Measurements from ENCODE around the gene NOL8.

NOL8 gene

DNA sequence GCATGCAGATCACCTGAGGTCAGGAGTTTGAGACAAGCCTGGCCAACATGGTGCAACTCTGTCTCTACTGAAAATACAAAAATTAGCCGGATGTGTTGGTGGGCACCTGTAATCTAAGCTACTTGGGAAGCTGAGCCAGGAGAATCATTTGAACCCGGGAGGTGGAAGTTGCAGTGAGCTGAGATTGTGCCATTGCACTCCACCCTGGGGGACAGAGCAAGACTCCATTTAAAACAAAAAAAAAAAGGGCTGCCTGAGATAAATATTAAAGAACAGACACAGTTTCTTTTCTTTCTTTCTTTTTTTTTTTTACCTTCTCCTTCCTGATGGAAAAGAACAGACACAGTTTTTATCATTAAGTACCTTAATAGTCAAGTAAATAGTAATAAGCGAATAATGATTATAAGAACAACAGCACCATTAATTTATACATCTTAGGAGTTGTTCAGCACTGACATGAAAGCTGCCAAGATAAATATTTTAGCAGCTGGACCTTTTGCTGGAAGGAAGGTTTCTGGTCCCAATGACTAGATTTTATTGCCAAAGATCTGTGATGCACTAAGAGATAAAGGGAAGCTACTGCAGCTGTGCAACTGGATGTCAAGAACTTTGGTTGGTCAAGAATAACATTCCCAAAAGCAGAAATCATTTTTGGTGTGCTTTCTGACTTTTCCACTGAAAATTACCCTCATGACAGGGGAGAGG is 7.6 kb upstream of the NOL8 start:
- peak; percentile 75 for DNase-seq (ENCODE audit: low read depth)
- H3K4me3 ChIP-seq (ENCODE audit: low read depth, low read length) = no peak overlapping the region
- TF ChIP-seq, protein P1, sequence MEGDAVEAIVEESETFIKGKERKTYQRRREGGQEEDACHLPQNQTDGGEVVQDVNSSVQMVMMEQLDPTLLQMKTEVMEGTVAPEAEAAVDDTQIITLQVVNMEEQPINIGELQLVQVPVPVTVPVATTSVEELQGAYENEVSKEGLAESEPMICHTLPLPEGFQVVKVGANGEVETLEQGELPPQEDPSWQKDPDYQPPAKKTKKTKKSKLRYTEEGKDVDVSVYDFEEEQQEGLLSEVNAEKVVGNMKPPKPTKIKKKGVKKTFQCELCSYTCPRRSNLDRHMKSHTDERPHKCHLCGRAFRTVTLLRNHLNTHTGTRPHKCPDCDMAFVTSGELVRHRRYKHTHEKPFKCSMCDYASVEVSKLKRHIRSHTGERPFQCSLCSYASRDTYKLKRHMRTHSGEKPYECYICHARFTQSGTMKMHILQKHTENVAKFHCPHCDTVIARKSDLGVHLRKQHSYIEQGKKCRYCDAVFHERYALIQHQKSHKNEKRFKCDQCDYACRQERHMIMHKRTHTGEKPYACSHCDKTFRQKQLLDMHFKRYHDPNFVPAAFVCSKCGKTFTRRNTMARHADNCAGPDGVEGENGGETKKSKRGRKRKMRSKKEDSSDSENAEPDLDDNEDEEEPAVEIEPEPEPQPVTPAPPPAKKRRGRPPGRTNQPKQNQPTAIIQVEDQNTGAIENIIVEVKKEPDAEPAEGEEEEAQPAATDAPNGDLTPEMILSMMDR (conservative IDR thresholded peaks at IDR 0.05; ENCODE audit: low read depth, low read length) = no peak

DNA sequence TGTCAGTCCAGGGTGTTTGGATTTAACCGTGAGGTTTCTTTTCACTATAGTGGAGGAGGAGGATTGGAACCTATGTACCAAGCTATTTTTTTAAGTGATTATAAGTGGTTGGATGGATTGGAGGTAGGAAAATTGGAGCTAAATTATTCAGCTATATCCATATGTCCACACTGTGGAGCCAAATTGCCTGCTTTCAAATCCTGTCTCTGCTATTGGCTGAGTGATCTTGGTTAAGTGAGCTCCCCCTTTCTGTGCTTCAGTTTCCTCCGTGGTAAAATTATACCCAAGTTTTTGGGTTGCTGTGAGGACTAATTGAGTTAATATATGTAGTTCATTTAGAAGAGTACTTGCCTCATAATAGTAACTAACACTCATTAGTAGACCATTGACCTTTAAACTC is 3.1 kb upstream of the NOL8 start:
- TF ChIP-seq, protein P1 (conservative IDR thresholded peaks at IDR 0.05; ENCODE audit: low read depth, low read length) = peak; percentile 65
- DNase-seq (ENCODE audit: low read depth) = peak; percentile 89
- no peak overlapping the region for H3K4me3 ChIP-seq (ENCODE audit: low read depth, low read length)

DNA sequence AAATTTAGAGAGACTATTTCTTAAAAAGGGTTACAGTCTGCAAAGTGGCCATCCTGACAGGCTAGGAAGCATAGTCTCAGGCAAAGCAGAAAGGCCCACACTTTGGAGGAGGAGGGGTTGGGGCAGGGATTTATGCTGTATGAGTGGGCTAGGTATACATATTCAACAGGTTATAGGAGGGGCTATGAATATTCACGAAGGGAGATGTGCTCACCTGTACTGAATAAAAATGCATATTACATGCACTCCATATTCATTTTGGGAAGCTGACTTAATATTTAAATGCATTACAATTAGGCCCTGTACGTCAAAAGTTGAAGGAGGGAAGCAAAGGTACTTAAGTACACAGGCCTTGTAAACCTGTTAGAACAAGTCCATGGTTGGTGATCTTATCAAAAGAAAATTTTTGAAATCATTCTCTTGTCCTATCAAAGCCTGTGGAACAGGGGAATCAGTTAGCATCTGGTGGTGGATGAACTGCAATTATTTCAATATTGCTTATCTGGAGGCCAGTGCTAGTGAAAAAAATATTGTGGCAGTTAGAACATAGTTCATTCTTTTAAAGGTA is 2.2 kb upstream of the NOL8 start:
- TF ChIP-seq, protein P1 (conservative IDR thresholded peaks at IDR 0.05; ENCODE audit: low read depth, low read length) = no peak
- no peak for DNase-seq (ENCODE audit: low read depth)
- H3K4me3 ChIP-seq (ENCODE audit: low read depth, low read length) = no peak overlapping the region

DNA sequence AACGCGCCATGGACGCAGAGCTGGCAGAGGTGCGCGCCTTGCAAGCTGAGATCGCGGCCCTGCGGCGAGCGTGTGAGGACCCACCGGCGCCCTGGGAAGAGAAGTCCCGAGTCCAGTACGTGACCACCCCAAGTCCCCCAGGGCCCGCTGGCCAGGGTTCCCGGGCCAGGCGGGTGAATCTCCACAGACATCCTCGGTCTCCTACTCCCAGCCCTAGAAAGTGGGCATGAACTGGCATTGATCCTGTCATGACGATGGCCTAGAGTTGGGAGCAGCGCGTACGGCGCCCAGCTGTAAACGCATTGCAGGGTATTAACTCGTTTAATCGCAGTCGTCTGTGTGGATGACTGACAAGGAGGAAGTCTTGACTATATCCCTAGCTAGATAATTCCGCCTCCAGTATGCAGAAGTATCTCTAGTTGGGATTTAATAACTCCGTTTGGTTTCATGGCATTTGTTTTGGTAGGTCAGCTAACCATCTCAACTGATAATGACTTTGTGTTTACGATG is 896 bp upstream of the NOL8 start:
- DNase-seq (ENCODE audit: low read depth) = no peak
- TF ChIP-seq, protein P1 (conservative IDR thresholded peaks at IDR 0.05; ENCODE audit: low read depth, low read length) = no peak
- H3K4me3 ChIP-seq (ENCODE audit: low read depth, low read length) = peak overlapping the region; percentile 85

DNA sequence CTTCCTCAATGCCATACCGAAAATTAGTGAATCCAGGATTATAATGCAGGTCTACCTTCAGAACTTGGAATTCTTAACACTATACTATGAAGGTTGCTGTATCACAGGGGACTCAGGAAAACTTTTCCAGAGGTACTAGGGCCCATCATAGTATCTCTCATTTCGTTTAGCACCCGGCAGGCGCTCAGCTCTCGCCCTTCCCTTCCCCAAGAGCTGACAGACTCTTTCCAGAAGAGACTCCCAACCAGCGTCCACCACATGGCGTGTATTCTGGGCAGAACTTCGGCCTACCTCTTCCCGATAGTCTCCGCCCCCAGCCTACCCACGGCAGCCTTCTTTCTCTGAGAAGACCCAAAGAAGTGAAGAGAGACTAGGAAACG is 271 bp downstream of the NOL8 start:
- H3K4me3 ChIP-seq (ENCODE audit: low read depth, low read length) = peak overlapping the region; percentile 85
- TF ChIP-seq, protein P1 (conservative IDR thresholded peaks at IDR 0.05; ENCODE audit: low read depth, low read length) = no peak
- no peak for DNase-seq (ENCODE audit: low read depth)

DNA sequence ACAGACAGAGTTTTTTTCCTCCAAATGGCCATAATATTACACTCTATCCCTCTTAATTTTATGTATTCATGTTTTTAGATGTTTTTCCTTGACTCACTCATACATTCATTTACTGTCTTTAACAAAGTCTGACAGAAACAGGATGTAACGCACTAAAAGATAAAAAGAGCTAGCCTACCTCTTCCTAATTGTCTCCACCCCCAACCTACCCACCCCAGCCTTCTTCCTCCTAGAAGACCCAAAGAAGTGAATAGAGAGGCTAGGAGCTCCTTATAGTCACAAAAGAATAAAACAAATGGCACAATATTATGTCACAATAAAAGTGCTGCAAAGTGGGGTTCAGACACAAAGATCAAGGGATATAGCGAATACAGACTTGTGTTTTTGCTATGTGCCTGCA is 719 bp downstream of the NOL8 start:
- TF ChIP-seq, protein P1 (conservative IDR thresholded peaks at IDR 0.05; ENCODE audit: low read depth, low read length) = no peak
- DNase-seq (ENCODE audit: low read depth) = no peak
- peak overlapping the region; percentile 85 for H3K4me3 ChIP-seq (ENCODE audit: low read depth, low read length)

DNA sequence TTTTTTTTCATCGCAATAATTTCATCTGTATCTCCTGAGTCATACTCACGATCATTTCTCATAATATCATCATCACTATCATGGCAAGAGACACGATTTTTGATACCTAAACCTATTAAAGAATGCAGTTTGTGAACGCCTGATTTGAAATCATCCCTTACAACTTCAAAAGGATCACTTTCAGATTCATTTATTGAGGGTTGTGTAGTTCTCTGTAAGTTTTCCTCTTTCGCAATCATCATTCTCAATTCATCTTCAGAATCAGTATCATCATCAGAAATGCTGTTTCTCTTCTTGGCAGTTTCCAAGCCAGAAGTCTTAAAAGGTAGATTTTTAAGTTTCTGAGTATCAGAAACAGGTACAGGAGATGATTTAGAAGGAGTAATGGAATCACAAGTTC is 9.7 kb downstream of the NOL8 start:
- no peak for DNase-seq (ENCODE audit: low read depth)
- no peak overlapping the region for H3K4me3 ChIP-seq (ENCODE audit: low read depth, low read length)
- TF ChIP-seq, protein P1 (conservative IDR thresholded peaks at IDR 0.05; ENCODE audit: low read depth, low read length) = no peak

Measured in choroid plexus epithelial cell (primary cell).